NCI-H128 (cell line): Measurements from ENCODE around the gene DOCK2.

Experiments
- DNase-seq: peaks from one replicate; lab custom pipeline; 2025; ENCODE audit not compliant: unreplicated experiment; lab: John Stamatoyannopoulos, UW

Gene DOCK2

DNA sequence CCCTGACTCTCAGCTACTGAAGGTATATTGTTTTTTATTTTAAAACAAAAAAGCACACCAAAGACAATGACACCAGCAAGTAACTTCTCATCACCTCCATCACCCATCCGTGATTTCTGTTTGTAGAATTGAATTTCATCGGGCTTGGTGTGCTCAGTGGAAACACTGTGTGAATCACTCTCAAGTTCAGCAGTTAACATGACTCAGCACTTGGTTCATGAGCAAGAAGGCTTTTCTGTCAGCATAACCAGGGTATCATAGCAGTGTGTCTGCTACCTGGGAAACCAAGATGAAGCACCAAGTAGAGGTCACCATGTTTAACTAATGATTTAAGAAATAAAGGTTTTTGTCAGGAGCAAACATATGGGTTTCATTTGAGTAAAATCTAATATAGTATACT is 219.5 kb downstream of the DOCK2 start:
- DNase-seq, result no peak

DNA sequence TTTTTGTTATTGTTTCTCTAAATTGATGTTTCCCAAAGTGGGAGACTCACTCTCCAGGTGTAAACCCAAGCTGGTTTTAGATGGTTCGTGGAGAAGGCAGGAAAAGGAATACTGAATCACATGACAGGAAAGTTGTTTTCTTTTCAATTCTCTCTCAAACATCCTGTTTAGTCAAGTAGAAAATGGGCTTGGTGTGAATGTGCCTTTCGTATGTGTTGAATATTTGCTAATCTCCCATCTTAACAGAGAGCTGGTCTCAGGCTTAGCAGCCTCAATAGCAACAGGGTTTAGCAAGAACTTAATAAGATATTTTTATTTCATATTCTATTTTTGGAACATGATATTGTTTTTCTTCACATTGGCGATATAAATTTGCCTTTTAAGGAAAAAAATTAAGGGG is 223.5 kb downstream of the DOCK2 start:
- DNase-seq, result no peak

DNA sequence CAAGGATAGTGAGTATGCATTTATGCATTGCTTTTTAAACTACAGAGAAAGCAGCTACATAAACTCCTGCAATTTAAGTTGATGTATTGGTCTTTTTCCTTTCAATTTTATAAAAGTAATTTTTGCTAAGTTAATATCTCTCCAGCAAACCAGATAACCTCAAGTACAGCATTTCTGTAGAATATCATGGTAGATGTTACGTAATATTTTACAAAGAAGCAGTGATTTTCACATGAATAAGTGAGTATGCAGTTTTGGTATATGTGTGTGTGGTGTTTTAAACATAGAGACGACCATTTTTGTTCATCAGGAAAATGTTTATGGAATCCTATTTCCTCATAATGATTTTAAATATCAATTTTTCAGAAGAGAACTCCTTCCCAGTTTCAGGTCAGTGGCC is 224.4 kb downstream of the DOCK2 start:
- DNase-seq, result no peak

DNA sequence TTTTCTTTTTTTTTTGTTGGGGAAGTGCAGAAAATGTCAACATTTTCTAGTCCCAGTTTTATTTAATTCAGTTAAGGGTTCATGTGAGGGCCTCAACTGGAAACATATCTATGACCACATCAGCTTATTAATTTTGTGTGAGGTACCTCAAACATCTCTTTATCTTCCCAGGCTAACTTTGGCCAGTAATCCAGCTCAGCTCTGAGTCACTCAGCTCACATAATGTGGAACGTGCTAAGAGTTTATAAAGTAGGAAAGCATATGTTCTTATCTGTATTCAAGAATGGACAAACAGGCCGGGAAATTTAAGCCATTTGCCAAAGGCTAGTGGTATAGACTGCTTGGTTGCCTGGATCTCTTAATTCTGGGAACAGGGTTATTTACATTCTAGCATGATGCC is 224.9 kb downstream of the DOCK2 start:
- DNase-seq, result no peak

DNA sequence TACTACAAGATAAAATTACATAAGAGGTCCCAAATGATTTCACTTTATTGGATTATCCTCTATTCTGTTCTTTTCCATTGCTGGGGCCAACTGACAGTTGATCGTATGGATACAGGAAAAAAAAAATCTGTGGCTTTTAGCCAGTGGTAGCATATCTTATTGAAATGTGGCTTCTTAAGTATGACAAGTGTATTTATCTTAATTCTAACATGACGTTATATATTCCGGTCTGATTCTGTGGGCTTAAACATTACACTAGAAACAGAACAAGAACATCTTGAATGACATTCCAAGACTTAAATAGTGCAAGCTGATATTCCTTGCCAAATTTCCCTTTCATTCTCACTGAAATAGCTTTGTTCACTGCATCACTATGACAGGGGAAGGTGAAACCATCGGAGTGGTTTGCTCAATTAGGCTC is 225.3 kb downstream of the DOCK2 start:
- no peak for DNase-seq

DNA sequence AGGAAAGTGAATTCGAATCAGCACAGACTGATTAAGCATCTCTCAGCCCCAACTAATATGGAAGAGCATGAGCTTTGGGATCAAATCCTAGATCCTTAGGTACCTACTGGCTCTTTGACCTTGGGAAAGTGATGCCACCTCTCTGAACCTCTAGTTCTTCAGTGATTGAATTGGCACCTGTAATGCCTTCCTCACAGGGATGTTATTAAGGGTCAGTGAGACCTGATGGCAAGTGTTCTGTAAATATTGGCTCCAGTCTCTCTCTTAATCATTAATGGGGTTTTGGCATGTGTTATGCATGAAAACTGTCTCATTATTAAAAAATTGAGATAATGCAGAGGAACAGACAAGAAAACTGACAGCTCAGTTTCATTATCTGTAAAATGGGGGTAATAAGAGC is 227.4 kb downstream of the DOCK2 start:
- no peak for DNase-seq

DNA sequence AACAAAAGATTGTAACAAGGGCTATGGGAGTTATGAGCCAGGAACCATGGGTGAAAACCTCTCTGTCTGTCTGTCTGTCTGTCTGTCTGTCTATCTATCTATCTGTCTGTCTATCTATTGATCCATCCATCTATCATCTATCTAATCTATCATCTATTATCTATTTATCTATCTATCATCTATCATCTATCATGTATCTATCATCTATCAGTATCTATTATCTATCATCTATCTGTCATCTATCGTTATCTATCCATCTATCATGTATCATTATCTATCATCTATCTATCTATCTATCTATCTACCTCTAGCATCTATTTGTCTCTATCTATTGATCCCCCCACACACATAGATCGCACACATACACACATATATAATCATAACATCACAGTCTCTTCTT is 230.3 kb downstream of the DOCK2 start:
- no peak for DNase-seq

DNA sequence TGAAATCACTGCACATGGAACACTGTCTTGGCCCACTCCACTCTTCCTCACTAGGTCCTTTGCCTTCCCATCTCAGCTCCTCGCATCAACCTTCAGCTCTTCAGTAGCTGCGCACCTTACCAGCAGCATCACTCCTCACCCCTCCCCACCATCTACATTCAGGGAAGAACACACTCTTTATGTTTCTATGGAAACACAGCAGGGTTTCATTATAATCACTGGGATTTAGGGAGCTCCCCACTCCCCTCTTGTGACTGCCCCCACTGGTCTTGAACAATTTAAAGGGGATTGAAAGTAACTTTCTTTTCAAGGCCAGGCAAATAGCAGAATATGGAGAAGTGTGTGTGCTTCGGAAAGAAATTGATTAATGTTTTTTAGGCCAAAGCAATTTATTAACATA is 232.0 kb downstream of the DOCK2 start:
- no peak for DNase-seq

DNA sequence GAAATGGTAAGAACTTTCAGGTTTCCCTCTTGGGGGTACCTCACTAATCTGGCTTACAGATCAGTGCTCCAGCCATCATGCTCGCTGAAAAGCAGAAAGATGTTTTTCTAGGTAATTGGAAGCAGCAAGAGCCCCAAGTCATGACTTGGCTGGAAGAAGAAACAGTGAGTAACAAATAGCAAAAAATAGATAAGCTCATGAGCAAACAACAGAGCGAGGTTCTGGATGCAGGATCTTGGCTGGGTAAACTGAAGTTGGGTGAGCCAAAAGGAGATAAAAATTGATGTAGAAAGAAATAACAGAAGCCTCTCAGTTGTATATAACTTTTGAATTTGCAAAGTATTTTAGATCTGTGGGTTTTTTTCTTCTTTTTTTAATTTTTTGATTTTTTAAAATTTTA is 233.1 kb downstream of the DOCK2 start:
- DNase-seq, result no peak

DNA sequence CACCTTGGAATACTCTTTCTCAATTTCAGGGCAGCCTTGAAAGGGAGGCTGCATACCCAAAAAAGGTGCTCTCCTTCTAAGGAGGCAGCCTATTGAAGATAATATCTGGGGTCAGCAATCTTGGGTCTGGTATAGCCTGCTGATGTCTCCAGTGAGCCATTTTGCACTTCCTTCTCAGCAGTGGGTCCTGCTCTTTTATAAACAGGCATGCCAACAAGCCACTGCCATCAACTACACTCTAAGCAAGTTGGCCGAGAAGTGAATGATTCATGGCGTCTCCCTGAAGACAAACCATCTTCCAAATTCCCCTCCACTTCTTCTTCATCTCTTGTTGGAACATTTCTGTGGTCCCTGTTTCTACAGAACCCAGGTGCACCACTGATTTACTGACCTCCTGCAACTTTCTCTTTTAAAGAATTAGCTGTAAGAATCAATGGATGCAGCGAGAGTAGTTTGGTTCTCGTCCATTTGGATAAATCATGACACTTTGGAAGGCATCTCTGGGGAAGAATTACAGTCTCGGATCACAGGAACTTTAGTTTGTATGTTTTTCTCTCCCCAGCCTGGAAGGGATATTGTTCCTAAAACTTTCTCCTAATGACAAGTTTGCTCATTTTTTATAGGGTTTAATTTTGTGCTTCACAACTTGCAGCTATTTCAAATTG is 234.9 kb downstream of the DOCK2 start:
- DNase-seq, result no peak

DNA sequence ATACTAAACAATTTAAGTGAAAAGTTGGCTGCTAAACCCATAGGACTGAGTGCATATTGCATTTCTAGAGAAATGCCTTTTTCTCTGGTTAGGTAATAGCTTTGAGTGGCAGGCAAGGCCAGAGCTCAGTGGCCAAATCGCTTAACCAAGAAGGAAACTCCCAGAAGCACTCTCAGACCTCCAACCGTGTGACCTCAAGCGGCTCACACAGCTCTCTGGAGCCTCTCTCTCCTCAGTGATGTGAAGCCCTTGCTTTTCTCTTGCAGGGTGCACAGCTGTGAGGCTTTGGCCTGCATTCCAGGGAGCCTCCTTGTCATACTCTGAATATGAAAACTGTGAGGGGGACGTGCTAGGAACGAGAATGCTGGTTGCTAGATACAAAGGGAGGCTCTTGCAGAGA is 236.6 kb downstream of the DOCK2 start:
- DNase-seq, result no peak

DNA sequence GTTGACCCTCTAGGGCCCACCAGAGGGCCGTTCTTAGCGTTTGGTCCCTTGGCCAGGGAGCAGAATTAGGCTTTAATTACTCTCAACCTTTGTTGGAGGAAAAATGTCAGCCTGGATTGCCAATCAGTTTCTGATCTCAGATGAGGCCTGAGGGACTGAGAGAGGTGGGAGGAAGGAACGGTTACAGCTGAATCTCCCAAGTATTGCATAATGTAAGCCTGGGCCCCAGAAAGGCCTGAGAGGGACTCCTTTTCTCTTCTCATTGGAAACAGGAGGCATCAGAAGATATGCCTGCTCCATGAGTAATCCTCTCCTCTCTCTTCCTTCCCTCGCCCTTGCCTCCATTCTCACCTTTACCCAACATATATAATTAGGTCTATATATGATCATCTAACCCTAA is 237.5 kb downstream of the DOCK2 start:
- DNase-seq, result no peak

DNA sequence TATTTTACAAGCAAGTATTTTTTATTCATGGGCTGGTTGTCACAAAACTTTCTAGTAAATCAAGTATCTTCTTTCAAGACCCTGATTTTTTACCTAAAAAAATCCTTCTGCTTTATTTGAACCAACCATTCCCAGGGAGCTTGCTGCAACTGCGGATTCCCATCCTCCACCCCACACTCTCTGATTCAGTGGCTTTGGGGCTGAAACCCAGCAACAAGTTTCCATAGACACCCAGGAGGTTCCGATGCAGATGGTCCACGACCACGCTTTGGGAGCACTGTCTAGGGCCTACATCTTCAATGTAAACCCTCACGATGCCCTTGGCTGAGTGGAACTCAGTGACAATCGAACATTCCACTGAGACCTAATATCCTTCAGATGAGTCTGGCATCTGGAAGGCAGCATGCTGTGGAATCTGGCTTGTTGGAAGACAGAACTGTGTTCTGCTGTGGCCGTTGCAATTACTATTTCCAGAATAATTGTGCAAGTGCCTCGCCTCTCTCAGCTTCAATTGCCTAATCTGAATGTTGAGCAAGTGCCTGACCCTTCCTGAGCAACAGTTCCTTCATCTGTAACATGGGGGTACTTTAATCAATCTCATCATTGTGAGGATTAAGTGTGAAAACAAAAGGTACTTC is 238.1 kb downstream of the DOCK2 start:
- no peak for DNase-seq

DNA sequence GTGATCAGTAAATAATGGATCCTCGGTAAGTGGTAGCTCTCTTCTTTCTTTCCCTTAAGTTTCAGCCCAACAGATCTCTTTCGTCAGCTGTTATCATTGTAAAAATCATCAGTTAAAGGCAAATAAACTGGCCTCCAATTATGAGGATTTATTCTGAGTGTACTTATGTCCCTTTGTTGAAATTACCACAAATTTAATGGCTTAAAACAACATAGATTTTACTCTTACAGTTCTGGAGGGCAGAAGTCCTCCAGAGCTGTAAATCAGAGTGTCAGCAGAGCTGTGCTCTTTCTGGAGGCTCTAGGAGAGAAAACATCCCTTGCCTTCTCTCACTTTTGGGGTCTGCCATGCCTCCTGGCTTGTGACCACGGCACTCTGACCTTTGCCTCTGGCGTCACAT is 238.7 kb downstream of the DOCK2 start:
- DNase-seq, result no peak

DNA sequence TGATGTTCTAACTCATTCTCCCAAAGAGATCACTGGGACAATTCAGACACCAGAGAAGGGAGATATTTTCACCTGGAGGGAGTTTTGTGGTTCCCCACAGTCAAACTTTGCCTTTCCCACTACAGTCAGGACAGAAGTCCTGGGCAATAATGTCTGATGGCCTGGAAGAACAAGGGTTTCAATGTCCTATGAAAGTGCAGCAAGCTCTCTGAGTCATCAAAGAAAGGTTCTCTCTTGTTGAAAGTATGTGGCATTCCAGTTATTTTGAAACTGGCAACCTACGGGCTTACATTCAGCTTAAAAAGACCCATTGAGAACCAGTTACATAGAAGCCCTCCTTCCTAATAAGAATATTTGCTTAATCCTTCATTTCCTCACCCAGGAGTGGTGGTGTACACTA is 239.3 kb downstream of the DOCK2 start:
- DNase-seq, result no peak

DNA sequence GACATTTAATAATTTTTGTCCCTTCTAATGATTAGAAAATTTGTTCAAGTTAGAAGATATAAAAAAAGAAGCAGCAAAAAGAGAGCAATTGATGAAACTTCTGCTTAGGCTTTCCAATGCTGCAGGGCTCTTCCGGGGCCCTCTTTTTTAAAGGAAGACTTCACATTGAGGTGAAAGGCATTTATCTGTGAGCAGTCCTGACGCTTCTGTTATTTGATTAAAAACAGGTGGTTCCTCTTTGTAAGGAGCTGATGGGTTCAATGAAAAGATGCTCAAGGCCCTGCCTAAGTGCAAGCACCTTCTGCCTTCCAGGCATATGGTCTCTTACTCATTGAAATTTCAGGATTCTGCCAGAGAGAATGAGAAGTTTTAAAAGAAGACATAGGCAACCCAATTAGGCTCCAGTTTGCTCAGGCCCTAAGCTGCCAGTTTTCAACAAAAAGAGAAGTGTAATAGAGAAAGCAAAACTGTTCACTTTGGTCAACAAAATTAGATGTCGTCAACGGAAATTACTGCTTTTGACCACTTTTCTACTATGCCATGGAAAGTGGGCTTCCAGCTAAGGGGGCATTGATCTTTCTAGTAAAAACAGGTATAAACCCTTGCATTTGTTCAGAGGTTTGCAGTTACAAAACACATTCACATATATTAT is 243.1 kb downstream of the DOCK2 start:
- no peak for DNase-seq

DNA sequence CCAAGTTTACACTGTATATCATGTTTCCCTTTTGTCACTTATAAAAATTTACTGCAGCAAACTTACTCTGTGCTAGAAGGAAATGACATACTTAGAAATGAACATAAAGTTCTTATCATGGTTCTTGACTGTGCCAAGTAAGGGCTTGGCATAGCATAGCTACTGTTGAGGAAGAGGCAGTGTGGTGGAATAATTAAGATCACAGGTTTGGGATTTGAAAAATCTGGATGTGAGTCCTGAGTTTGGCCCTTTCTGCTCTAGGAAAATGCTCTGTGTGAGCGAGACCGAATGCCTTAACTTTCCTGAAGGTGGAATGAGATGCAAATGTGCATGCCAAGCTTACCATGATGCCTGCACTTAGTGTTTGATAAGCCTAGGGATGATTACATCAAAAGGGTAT is 243.7 kb downstream of the DOCK2 start:
- DNase-seq, result no peak

DNA sequence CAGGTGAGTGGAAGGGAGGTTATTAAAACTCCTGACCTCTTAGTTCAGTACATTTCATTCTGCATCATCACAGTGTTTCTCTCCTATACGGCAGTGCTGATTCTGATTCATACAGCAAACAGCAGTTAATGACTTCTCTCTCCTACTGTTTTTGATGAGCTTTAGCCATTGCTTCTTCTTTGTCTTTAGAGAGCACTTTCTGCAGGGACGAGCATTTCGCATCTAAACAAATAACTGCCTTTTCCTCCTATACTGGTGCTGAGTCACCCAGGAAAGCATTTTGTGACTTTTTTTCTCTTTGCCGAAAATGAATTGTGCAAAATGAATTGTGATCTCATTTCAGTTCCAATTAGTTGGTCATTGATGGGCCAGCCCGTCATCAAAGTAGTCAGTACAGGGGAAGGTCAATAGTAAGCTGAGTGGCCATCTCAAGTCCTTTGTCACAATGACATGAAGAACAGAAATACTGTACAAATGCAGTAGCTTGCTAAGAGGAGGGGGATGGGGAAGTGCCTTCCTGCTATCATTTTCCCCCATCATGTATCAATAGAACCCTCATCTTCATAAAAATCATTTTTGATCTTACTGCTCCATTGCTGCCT is 244.7 kb downstream of the DOCK2 start:
- no peak for DNase-seq

DNA sequence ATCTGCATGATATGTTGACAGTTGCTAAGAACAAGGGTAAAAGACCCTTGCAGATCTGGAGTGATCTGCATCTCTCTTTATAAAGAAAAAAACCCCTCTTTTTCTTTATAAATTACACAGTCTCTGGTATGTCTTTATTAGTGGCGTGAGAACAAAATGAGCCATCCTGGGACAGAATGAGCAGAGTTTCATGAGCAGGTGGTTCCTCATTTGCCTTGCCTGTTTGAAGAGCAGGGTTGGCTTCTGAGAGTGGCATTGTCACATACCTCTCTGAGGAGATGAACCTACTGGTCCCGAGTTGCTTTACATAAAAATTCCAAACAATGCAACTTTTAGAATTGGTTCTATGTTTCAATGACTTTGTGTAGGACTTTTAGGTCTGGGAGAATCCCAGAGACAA is 249.0 kb downstream of the DOCK2 start:
- DNase-seq, result no peak

DNA sequence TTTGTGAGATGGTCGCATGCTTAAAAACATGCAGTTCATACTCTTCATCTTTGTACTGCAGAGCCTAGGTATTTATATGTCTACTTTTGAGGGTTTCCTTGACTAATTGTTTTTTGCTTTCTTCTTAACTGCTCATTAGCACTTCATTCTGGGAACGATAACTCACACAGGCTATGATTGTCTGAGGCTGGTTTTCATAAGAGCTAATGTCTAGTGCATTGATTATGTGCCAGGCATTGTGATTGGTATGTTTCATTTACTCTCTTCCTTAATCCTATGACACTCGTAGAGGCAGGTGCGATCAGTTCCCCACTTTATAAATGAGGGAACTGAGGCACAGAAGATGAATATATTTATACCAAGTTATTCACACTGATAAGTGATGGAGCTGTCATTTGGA is 249.6 kb downstream of the DOCK2 start:
- no peak for DNase-seq

DNA sequence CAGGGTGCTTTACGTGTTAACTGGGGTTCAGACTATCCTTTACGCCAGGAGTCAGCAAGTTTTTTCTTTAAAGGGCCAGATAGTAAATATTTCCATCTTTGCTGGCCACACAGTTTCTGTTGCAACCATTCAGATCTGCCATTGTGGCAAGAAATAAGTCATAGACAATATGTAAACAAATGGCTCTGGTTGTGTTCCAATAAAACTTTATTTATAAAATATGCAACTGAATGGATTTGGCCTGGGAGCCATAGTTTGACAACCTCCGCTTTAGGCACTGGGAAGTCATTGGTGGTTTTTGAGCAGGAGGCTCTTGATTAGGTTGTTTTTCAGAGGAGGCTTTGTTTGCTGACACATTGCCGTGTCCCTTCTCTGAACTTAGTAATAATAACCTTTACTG is 252.5 kb downstream of the DOCK2 start:
- DNase-seq, result no peak

DNA sequence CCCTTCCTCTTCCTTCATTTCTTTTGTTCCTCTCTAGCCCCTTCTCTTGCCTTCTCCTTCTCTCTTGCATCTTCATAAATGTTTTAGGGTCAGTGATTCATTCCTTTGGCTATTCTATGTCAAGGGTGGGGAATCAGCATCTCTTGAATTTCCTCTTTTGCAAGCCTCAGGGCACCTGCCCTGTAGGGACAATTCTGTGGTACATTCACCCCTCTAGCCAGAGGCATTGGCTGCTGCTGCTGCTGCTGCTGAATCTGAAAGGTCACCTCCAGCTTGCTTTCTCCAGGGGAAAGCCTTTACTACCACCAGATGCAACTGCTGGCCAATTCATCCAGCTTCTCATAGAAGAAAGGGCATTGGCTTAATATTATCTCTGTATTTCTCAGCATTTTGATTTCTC is 255.9 kb downstream of the DOCK2 start:
- DNase-seq, result no peak
